Midbrain (tissue), 1 donor: ENCODE data around the gene PLA2G2D.

Experiments used
- DNase-seq: peaks from one replicate; lab custom pipeline; 2025; lab: John Stamatoyannopoulos, UW

The PLA2G2D gene

DNA sequence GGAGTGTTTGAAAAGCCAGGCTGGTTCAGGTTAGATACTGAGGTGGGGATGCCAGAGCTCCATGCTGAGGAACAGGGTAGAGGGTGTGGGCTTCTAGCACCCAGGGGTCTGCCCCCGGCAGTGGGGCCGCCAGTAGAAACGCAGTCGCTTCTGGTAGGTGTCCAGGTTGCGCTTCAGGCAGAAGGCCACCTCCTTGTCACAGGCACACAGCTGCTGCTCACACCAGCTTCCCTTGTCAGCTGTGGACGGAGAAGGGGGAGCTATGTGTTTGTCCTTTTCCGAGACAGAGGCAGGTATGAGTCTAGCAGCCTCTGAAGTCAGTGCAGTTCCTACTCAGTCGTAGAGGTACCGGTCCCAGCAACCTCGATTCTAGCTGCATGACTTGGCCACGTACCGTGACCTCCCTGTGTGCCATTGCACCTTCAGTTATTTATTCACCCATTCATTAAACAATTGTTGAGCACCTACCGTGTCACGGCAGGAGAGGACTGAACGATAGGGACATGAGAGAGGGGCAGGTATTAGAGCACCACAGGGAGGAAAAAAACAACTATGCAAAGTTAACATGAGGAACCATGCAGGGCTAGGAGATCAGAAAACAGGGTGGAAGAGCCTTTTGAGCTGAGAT is 5.2 kb downstream of the PLA2G2D start:
- DNase-seq = no peak

DNA sequence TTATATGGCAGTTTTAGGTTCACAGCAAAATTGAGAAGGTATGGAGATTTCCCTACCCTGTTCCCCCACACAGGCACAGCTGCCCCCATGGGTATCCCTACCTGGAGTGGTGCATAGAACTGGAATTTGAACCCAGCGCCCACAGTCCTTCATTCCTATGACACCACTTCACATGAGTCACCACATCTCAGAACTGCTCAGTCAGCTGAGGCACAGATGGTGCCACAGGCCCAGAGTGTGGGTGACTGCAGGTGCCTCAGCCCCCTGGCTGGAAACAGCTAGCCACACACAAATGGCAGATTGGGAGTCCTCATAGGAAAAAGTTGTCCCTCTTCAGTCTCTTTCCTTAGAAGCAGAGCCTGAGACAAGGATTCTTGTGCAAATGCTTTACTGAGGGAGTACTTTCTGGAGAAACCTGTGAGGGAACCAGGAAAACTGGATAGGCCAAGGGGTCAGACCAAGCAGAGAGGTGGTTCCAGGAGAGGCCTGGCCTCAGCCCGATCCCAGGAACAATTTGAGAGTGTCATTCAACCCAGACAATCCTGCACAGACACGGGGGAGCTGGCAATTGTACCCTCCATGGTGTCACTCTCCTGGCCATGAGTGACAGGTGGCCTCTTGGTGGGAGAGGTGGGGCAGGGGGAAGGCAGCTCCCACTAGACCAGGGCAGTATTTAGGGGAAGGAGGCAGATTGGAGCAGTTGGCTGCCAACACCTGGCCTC is 6.9 kb downstream of the PLA2G2D start:
- DNase-seq = no peak

DNA sequence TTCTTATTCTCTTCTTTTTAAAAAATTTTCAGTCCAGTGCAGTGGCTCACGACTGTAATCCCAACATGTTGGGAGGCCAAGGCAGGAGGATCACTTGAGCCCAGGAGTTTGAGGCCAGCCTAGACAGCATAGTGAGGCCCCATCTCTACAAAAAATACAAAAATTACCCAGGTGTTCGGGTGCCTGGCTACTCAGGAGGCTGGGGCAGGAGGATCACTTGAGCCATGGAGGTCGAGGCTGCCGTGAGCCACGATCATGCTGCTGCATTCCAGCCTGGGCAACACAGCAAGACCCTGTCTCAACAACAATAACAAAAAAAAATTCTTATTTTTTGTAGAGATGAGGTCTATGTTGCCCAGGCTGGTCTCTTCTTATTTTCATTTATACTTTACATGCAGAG is 7.9 kb downstream of the PLA2G2D start:
- no peak for DNase-seq

DNA sequence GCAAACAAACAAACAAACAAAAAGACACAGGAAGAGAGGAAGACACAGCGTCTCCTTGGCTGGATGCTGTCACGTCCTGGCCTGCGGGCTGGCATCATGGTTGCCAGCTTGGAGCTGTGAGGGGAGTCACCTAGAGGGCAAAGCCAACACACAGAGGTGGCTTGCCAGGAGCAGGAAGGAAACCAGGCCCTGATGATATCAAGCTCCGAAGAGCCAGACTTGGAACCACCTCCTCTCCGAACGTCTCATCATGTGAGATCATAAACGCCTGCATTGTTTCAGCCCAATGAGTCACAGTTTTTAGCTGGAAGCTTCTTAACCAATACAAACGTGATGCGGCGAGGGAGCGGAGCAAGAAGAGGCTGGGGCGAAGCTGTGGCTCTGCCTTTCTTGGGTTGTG is 8.7 kb downstream of the PLA2G2D start:
- DNase-seq = no peak

DNA sequence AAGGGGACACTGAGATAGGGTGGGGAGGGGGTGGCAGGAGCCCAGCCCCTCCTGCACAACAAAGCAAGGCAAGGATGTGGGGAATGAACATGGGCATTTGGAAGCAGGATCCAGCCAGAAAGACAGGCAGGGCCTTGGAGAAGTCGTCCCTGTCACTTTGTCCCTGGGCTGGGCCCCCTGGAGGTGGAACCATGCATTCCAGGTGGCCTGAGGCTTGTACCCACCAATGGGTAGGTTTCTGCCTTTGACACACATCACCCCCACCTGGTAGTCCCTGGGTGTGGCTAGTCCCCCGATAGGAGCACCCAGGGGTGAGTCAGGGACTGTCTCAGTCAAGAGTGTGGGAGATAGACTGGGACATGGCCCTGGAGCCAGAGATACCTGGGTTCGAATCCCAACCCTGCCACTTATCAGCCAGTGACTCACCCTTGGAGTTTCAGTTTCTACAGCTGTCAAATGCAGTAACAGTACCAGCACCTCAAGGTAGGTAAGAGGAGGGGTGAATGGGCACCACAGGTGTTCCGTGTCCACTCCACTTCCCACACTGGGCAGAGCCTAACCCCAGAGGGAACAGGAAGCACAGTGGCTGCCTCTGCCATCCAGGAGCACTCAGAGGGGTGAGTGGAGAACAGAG is 10.0 kb downstream of the PLA2G2D start:
- DNase-seq = no peak

DNA sequence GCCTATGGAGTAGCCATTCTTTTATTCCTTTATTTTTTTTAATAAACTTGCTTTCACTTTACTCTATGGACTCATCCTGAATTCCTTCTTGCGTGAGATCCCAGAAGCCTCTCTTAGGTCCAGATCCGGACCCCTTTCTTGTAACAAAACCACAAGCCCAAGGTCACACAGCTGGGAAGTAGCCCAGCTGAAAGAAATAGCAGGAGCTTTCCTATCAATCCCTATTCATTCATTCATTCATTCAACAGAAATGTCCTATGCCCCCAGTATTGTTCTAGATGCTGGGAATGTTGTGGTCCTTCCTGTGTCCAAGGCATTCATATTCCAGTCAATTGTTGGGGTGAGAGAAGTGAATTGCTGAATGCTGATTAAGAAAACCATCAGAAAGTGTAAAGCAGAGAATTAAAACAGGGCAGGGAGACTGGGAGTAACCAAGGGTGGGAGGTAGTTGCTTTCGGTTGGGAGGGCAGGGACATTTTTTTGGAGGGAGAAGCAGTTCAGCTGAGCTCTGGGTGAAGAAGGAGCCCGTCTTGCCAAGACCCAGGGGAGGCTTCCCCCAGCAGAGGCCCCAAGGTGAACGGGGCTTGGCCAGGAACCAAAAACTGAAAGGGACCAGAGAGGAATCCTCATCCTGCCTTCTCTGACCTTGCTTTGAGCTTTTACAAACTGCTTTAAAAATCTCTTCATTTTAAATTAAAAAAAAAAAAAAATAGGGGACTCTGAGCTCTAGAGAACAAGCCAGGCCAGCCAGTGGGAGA is 10.8 kb downstream of the PLA2G2D start:
- DNase-seq = no peak

DNA sequence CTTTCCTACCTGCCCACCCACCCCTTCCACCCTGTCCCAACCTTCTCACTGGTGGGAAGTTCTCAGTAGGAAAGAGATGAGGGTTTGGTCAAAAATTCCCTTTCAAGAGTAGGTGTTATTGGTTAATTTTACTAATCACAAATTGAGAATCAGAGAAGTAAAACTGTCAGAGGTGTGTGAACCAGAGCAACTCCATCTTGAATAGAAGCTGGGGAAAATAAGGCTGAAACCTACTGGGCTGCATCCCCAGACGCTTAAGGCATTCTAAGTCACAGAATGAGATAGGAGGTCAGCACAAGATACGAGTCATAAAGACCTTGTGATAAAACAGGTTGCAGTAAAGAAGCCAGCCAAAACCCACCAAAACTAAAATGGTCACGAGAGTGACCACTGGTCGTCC is 11.5 kb downstream of the PLA2G2D start:
- DNase-seq = no peak

DNA sequence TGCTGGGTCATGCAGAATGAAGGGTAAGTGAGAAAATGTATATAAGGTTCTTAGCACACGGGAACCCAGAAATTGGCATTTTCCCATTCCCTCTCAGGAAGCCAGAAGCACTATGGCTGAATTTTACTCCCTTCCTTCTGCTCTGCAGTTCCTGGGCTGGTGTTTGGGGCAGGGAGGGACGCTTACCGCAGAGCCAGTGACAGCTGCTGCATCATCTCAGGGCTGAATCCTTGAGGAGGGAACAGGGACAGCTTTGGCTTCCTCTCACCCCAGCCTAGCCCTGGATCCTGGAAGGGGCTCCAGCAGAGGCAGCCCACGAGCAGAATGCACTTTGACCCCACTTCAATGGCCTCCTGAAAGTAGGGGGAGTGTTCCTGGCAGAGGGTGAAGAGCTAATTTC is 12.0 kb downstream of the PLA2G2D start:
- no peak for DNase-seq

DNA sequence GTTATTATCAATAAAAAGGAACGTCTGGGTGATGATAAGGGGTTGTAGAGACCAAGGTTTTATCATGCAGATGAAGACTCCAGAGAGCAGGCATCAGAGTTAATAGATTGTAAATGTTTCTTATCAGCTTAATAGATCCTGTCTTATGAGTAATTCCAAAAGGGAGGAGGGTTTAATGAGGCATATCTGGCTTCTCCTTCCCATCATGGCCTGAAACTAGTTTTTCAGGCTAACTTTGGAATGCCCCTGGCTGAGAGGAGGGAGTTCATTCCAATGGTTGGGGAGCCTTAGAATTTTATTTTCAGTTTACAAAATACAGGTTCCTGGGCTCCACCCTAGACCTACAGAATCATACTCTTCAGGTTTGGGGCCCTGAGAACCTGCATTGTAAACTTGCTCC is 13.5 kb downstream of the PLA2G2D start:
- no peak for DNase-seq

DNA sequence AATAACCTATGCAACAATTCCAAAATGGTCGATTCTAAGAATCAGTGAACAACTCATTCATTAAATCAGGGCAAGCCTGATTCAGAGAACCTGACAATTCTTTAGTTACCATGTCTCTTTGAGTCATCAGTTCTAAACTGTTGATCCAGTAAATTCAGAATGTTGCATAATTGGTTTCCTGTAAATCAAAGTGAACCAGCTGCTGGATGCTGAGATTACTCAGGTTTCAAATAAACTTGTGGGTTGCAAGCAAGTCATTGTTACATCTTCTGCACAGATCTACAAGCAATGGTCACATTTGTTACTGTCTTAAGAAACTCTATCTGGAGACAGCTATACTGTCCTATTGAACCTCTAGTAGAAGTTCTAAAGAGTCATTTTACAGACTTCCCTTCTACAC is 16.5 kb downstream of the PLA2G2D start:
- DNase-seq = no peak

DNA sequence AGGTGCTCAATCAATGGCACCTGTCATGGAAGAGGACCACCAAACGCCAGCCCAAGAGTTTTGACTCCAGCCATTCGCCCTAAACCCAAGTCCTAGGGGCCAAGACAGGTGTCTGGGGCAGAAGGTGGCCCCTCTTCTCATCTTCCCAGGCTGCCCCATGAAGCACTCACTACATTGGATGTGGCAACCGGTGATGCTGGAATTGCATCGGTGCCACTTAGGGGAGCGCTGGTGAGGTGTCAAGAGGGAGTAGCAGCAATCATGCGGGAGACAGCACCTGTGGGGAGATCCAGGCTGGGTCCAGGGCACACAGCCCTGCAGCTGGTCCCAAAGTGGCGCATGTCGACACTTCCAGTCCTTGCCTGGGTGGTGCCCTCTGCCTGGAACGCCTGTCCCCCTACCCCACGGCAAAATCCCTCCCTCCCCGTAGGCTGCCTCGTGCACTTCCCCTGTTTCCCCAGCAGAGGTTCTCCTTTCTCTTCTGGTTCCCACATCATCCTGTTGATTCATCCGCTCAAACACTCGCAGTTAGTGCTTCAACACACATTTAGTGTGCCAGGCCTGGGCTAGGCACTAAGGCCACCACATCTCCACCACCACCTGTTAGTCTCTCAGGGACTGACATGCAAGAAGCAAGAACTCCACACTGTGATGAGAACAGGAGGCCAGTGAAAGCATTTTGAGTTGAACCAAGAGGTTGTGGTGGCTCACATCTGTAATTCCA is 18.5 kb downstream of the PLA2G2D start:
- no peak for DNase-seq

DNA sequence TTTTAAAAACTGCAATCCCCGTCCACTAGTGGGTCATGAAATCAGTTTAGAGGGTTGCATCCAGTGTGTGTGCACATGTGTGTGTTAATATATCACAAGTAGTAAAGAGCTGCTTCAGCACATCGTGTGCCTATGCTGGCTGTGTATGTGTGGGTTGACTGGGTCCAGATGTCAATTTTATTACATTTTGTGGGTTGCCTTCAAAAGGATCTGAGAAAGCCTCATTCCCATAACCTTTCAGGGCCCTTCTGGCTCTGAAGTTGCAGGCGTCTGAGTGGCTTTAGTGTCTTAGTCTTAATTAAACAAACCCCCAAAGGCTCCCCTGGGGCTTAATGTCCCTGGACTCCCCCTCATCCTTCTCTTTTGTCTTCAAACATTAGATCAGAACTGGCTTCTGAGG is 19.8 kb downstream of the PLA2G2D start:
- no peak for DNase-seq

DNA sequence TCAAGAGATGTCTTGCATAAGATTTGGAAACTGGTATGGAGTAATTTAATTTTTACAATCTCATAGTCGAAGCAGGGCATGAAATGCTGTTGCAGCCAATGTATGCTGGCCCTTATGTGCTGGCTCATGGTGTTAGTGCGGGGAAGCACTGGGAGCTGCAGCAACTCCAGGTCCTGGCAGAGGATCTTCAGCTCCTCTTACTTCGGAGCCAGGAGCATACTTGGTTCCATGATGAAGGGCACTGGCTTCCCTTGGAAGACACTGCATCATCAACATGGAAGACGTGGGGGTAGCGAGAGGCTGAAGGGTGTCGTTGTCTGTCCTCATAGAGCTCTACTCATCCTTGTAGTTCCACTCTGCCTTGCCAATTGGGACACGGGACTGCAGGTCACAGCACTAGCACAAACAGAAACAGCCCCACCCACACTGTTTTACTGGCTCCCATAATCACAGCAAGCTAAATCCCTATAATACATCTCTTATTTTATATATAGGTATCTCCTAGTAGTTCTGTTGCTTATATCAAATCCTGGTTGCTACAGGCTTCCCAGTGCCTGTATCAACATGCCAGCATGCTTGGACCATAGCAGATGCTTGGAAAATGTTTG is 22.4 kb downstream of the PLA2G2D start:
- no peak for DNase-seq

DNA sequence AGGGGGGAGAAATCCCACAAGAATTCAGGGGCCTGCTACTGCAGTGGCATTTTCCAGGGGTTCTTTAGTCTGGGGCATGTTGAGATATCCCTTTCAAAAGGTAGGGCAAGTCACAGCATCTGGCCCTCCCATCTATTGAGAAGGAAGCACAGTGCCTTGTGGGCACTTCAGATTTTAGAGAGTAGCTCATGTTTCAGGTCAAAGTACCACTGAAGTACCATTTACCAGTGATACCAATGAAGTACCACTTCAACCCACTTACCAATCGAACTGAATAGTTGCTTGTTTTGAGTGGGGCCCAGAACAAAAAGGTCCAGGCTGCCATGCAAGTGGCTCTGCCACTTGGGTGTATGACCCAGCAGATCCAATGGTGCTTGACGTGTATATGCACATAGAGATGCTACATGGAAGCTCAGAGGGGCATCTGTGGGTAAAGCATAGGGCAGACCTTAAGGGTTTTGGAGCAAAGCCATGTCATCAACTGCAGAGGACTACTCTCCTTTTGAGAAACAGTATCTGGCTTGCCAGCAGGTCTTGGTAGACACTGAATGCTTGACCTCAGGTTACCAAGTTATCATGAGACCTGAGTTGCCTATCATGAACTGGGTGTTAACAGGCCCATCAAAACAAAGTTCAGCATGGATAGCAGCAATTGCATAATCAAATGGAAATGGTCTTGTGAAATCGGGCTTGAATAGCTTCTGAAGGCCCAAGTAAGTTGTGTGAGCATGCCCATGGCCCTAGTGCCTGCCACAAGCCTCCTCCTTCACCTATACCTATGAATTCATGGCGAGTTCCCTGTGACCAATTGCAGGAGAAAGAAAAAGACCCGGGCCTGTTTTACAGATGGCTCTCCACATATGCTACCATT is 23.5 kb downstream of the PLA2G2D start:
- DNase-seq = no peak

DNA sequence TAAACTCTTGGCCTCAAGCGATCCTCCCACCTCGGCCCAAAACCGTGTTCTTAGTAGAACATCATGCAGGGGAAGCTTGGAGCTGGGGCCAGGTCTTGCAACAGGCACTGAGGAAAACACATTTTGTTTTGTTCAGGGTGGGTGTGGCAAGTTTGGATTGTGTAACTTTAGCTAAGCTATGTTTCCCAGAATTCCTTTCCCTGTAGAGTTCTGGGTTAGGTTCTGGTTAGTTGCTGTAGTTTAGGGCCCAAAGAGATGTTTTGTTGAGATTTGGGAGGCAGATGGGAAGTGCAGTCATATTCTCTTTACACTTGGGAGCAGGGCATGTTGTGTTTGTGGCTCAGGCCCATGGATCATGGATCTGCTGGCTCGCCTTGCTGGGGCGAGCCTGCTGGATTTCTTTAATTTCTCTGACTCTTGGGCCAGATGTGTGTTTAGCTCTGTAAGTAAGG is 25.4 kb downstream of the PLA2G2D start:
- DNase-seq = no peak

DNA sequence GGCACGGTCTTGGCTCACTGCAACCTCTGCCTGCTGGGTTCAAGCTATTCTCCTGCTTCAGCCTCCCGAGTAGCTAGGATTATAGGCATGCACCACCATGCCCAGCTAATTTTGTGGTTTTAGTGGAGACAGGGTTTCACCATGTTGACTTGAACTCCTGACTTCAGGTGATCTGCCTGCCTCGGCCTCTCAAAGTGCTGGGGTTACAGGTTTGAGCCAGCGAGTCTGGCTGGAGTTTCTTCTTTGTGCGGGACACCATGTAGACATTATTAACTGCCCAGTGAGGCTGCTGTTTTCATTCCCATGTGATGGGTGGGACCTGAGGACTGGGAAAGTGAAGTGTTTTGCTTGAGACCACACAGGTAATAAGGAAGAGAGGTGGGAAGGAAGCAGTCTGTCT is 26.0 kb downstream of the PLA2G2D start:
- no peak for DNase-seq

DNA sequence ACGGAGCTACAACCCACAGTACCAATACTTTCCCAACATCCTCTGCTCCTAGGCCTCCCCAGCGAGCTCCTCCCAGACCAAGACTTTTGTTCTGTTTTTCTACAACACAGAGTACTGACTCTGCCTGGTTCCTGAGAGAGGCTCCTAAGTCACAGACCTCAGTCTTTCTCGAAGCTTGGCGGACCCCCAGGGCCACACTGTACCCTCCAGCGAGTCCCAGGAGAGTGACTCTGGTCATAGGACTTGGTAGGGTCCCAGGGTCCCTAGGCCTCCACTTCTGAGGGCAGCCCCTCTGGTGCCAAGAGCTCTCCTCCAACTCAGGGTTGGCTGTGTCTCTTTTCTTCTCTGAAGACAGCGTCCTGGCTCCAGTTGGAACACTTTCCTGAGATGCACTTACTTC is 28.7 kb downstream of the PLA2G2D start:
- no peak for DNase-seq

DNA sequence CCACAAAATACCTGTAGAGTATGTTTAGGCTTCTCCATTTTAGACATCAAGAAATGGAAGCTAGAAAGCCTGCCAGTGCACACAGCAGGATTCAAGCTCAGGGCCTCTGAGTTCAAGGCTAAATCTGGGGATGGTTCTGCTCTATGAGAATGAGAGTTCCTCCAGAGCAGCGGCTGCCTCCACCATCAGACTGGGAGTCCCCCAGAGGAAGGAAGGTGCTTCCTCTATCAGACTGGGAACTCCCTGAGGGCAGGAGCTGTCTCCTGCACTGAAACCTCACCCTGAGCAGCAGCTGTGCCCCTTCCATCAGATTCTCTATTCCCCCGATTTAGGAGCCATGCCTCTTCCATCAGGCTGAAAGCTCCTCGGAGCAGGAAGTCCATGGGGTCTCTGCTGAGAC is 29.2 kb downstream of the PLA2G2D start:
- DNase-seq = no peak

DNA sequence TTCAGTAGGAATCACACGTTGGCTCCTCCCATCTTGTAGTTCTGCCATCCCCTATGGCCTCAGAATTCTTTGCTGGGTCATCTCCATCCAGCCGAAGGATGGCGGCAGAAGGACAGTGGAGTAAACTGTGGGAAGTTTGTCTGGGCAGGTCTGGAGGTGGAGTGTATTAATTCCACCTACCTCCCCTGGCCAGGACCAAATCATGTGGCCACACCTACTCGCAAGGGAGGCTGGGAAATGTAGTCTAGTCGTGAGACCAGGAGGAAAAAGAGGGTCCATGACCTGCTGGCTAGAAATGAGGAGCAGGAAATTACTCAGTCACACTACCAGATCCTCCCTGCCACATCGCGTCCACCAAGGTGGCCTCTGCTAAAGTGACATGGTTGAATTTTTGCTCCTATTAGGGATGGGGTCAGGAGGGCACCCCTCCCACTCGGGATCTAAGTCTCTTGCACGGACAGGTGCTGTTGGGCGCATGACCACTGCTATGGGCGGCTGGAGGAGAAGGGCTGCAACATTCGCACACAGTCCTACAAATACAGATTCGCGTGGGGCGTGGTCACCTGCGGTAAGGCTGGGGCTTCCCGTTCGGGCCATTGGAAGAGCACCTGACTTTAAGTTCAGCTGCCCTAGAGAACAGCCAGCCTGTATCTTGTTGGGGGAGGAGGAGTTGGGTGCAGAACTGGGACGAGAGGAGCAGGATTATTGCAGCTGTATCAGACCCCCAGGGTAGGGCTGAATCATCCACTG is 29.8 kb downstream of the PLA2G2D start:
- DNase-seq = no peak

DNA sequence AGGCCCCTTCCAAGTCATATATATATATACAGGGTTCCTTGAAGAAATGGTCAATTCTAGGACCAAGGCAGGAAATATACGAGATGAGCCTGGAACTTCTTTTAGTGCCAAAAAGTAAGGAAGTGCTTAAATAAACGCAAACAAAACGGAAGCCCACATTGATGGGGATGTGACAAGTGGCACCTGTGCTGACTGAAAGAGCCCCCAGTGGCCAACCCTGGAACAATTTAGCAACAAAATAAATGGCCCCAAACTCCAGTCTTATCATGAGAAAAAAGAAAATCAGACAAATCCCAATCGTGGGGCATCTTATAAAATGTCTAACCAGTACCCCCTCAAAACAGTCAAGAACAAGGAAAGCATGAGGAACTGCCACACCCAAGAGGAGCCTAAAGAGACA is 31.7 kb downstream of the PLA2G2D start:
- no peak for DNase-seq
